Esophagus muscularis mucosa (tissue), 4 donors: ENCODE results near the gene ZNF217.
"Not testable (repeated sequence)": the region's sequence is repeated elsewhere in the genome, so short reads cannot be mapped to it uniquely, and the experiment has no call there.

ENCODE experiments used
- CTCF ChIP-seq, 3 experiments: fragments of 200-600 bp in 2 of 3; fragments of 450-650 bp in 1 of 3; sonication (generic) in 2 of 3; IDR thresholded peaks; one replicate each; pipeline ENCODE4 v1.5.1; 2017 to 2019; ENCODE audit warnings: antibody characterized with exemption in 3 of 3, mild to moderate bottlenecking in 2 of 3, moderate library complexity in 1 of 3
- EP300 ChIP-seq: sonication (generic); formaldehyde crosslinking; IDR thresholded peaks from one replicate; pipeline ENCODE4 v1.6.1; 2017; ENCODE audit warnings: antibody characterized with exemption
- POLR2A ChIP-seq: fragments of 450-650 bp; IDR thresholded peaks from one replicate; pipeline ENCODE4 v1.6.1; 2017; ENCODE audit warnings: antibody characterized with exemption, moderate library complexity, mild to moderate bottlenecking, low read depth

GRCh38 chr20:53618490-53619000 lies 24.9 kb upstream of the ZNF217 start:
- not testable (repeated sequence) for TF ChIP-seq CTCF (IDR thresholded peaks at IDR 0.05); POLR2A; EP300
